GM12872 (cell line): ENCODE data around the gene SH2D7.

Experiments
- TF ChIP-seq, protein P1 (sequence below): IDR thresholded peaks from 3 replicates; pipeline ENCODE4 v1.5.1; 2011; ENCODE audit warnings: low read depth, mild to moderate bottlenecking, low read length, moderate library complexity; ENCODE audit not compliant: insufficient read depth

SH2D7 gene

DNA sequence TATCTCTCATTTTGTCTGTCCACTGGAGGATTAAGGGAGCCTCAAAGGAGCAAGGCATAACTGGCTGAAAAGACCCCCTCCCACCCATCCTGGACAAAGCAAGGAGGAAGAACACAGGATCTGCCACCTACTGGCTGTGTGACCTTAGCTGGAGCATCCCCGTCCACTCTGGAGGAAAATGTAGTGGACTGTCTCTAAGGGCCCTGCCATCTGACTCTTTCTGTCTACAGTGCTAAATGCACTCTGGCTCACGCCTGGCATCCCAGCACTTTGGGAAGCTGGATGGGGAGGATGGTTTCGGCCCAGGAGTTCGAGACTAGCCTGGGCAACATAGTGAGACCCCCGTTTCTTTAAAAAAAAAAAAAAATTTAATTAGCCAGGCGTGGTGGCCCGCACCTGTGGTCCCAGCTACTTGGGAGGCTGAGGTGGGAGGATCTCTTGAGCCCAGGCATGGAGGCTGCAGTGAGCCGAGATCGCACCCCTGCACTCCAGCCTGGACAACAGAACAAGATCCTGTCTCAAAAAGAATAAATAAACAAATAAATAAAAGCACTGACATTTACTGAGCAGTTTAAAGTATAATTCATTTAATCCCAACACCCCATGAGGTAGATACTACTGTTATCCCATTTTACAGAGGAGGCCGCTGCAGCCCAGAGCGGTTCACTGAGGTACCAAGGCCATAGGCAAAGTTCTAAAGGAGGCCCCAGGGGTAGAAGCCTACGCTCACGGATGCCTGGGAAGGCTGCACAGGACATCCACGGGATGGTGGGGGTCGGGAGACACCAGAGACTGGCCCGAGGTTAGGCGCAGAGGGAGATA, 15.9 kb upstream of the SH2D7 start:
- TF ChIP-seq, protein P1, sequence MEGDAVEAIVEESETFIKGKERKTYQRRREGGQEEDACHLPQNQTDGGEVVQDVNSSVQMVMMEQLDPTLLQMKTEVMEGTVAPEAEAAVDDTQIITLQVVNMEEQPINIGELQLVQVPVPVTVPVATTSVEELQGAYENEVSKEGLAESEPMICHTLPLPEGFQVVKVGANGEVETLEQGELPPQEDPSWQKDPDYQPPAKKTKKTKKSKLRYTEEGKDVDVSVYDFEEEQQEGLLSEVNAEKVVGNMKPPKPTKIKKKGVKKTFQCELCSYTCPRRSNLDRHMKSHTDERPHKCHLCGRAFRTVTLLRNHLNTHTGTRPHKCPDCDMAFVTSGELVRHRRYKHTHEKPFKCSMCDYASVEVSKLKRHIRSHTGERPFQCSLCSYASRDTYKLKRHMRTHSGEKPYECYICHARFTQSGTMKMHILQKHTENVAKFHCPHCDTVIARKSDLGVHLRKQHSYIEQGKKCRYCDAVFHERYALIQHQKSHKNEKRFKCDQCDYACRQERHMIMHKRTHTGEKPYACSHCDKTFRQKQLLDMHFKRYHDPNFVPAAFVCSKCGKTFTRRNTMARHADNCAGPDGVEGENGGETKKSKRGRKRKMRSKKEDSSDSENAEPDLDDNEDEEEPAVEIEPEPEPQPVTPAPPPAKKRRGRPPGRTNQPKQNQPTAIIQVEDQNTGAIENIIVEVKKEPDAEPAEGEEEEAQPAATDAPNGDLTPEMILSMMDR: peak; percentile 37; the same call in 1 of the 3 replicates

DNA sequence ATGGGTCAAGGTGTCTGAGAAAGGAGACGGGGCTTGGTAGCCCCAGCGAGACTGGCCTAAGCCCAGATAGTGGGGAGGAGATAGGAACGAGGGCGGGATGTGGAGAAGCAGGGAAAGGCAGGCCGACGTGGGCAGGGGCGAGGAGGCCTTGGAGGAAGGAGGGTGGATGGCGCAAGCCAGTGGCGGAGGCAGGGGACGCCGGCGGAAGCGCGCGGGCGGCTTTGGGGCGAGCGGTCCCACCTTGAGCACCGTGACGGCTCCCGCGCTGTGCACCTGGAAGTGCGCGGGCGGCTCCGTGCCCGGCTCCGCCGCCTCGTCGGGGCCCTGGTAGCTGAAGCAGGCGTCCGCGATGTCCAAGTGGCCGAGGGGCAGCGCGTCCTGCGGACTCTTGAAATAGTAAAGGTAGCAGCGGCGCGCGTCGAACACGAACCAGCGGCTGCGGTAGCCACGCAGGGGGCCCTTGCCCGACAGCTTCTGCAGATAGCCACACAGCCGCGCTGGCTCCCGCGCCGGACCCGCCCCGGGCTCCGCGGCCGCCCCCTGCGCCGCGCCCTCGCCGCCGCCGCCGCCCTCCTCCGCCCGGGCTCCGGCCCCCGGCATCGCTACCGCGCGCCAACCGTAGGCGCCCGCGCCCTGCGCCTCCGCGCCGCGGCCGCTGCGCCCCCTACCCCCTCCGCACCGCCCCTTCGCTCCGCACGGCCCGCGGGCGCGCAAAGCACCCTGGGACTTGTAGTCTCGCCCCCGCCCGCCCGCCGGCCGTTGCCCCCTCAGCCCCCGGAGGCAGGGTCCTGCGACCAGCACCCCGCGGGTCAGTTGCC, 15.1 kb upstream of the SH2D7 start, which contains the start of gene TBC1D2B:
Gene TBC1D2B, minus strand, starts transcription at position 659 of the 818 bp plus-strand sequence. Its CDS starts 59 bp downstream, at position 600.
- TF ChIP-seq, protein P1: no peak

- TF ChIP-seq, protein P1: no peak
Observed at GRCh38 chr15:78077871-78078210, 14.5 kb upstream of the SH2D7 start.

GRCh38 chr15:78079298-78080087, 12.9 kb upstream of the SH2D7 start:
- TF ChIP-seq, protein P1: no peak

DNA sequence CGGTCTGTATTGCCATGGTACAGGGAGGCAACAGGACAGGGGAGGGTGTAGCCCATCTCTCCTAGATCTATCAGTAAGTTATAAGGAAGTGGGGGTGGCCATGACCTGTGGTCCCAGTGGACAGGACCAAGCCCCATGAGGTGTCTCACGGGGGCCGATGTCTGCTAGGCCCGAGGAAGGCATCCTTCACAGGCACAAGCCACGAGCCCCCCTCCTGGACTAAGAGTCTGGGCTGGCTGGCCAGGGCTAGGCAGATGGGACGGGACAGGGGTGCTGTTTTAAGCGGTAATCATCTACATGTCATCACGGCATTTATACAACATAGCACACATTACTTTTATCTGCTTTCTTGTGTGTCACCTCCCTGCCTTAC, 12.3 kb upstream of the SH2D7 start:
- TF ChIP-seq, protein P1: no peak

DNA sequence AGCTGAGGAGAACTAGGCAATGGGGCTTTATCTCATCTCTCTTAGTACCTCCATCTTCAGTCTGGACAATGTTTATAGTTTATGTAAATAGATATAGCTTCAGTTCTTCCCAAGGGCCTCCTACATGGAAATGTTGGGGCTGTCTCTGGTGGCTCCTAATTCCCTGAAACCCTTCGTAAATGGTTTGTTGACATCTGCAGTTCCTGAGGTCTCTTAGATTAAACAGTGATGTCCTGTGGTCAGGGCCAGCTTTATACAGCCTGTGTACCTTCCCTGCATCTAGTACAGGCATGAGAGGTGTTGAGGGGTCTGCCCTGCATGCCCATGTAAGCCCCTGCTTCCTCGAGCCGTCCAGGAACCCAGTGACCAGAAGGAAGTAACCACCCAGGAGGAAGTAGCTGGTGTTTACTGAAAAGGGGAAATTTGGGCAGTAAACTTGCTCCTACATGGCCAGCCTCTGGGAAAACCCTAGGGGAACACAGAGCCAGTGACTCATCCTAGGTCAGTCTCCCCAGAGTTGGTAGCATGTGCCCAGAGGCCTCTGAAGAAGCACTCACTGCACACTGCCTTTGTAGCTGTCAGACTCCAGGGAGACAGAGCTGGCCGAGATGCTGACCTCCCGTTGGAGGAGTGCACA, 10.1 kb upstream of the SH2D7 start:
- TF ChIP-seq, protein P1: no peak
